K562 (cell line): ENCODE results near the gene RARA. TPM values are rescaled to one million over a fixed set of nuclear protein-coding genes. Genes with fewer than 3 reads are reported as not detected.

ENCODE experiments used
- BMI1 ChIP-seq: fragments of 150-350 bp; IDR thresholded peaks from 2 replicates; pipeline ENCODE4 v1.6.1; 2014; ENCODE audit warnings: low read length
- NBN ChIP-seq: fragments of 450-650 bp; IDR thresholded peaks from 2 replicates; pipeline ENCODE4 v1.6.1; 2016; ENCODE audit warnings: low read depth, mild to moderate bottlenecking
- RFX1 ChIP-seq: fragments of 450-650 bp; IDR thresholded peaks from 2 replicates; pipeline ENCODE4 v1.6.1; 2016; ENCODE audit warnings: mild to moderate bottlenecking, moderate library complexity
- TGIF2 ChIP-seq: sonication (generic); formaldehyde crosslinking; IDR thresholded peaks from 2 replicates; pipeline ENCODE4 v1.8.1; 2022; ENCODE audit warnings: mild to moderate bottlenecking, missing genetic modification reagents, moderate library complexity
- ZBTB7A ChIP-seq: IDR thresholded peaks from 2 replicates; pipeline ENCODE4 v1.6.1; 2011; ENCODE audit warnings: low read depth, mild to moderate bottlenecking, low read length, moderate library complexity, borderline replicate concordance; ENCODE audit not compliant: control insufficient read depth
- ZNF695 ChIP-seq: fragments of 450-650 bp; formaldehyde crosslinking; IDR thresholded peaks from 2 replicates; pipeline ENCODE4 v1.4.0; 2020; ENCODE audit warnings: mild to moderate bottlenecking, moderate library complexity
- ZNF785 ChIP-seq: fragments of 250-450 bp; sonication (Bioruptor Pico); IDR thresholded peaks from 2 replicates; pipeline ENCODE4 v1.4.0; 2020; ENCODE audit warnings: mild to moderate bottlenecking
- polyA plus RNA-seq, 8 experiments: library from polyadenylated mRNA; depleted of rRNA in 4 of 8; stranded (reverse) in 5 of 8; unstranded in 3 of 8; fragments of >200 nt; fragmentation: Nextera tagmentation in 2 of 8; fragmentation: Illumina TruSeq in 1 of 8; extraction: Ambion mirVana in 2 of 8; extraction: Trizol in 1 of 8; gene quantifications; 2 replicates each; pipeline versions ENCODE4 v1.2.1 to v1.2.3, GENCODE V29; 2011 to 2014; ENCODE audit warnings: inconsistent platforms in 1 of 8, missing spikeins in 1 of 8
- total RNA-seq, 7 experiments: library from RNA; depleted of rRNA in 6 of 7; stranded (reverse); fragments of >200 nt in 6 of 7; fragmentation: Illumina TruSeq in 2 of 7; extraction: Trizol in 2 of 7; gene quantifications; 2 replicates each; pipeline versions ENCODE4 v1.2.1 to v1.2.3, GENCODE V29; 2011 to 2021; ENCODE audit warnings: low replicate concordance in 1 of 7
- TF ChIP-seq, protein P1 (sequence below), 2 experiments: IDR thresholded peaks in 1 of 2; conservative IDR thresholded peaks in 1 of 2; 2 replicates each; pipeline ENCODE4 v1.6.1; 2016; ENCODE audit warnings: low read depth in 2 of 2, mild to moderate bottlenecking in 1 of 2, missing compliant biosample characterization in 1 of 2, missing genetic modification characterization in 1 of 2, moderate library complexity in 1 of 2
- TF ChIP-seq, protein P2 (sequence below), 2 experiments: fragments of 450-650 bp in 1 of 2; sonication (generic) in 1 of 2; formaldehyde crosslinking in 1 of 2; IDR thresholded peaks in 1 of 2; conservative IDR thresholded peaks in 1 of 2; 2 replicates each; pipeline versions ENCODE4 v1.6.1 to v1.8.1; 2016 to 2023; ENCODE audit warnings: mild to moderate bottlenecking in 2 of 2, moderate library complexity in 2 of 2, inconsistent platforms in 1 of 2, missing genetic modification reagents in 1 of 2
- TF ChIP-seq, protein P3 (sequence below): fragments of 450-650 bp; IDR thresholded peaks from 2 replicates; pipeline ENCODE4 v1.6.1; 2016

The RARA gene
- total and polyA plus RNA-seq, 9 of the 15 experiments (the other 6 are each of a cell fraction or from before 2014, with no cell fraction given): 0.10 to 28.0 (median 7.9) TPM

DNA sequence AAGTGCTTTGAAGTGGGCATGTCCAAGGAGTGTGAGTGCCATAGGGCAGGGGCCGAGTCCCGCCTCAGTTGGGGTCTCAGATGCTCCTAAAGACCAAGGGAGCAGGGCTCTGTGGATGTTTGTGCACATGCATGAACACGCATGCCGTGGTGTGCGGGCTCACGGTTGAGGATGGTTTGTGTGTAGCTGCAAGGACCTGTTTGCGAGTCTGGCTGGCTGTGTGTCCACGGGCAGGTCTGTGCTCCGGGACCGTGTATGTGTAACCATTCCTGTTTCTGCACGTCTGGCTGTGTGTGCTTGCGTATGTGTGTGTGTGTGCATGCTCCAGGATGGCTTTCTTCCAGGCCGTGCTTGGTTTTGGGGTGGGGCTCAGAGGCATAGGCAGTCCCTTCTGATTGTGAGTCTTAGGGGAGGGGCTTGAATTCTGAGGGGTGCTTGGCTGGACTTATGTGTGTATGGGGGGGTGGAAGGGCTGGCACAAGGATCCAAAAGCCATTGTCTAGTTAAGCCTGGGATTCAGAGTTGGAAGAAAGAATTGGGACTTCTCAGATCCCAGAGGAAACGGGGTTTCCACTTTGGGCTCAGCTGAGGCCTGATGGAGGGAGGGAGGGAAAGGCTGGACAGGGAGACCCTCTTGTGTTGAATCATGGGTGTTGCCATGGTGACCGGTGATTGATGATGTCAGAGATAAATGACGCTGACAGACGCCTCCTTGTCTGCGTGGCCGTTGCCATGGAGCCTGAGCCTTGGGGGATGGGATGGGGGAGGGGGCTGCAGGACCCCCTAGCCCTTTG is 41.1 kb downstream of the RARA start (continued):
- TF ChIP-seq, protein P1, sequence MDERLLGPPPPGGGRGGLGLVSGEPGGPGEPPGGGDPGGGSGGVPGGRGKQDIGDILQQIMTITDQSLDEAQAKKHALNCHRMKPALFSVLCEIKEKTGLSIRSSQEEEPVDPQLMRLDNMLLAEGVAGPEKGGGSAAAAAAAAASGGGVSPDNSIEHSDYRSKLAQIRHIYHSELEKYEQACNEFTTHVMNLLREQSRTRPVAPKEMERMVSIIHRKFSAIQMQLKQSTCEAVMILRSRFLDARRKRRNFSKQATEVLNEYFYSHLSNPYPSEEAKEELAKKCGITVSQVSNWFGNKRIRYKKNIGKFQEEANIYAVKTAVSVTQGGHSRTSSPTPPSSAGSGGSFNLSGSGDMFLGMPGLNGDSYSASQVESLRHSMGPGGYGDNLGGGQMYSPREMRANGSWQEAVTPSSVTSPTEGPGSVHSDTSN (CRISPR knock-in tag; IDR thresholded peaks at IDR 0.05; ENCODE audit: low read depth): no peak
- TF ChIP-seq, protein P1 (tag; conservative IDR thresholded peaks at IDR 0.05; ENCODE audit: low read depth): peak; percentile 90
- no peak for TF ChIP-seq TGIF2 (CRISPR knock-in tag)
- TF ChIP-seq NBN: no peak
- peak; percentile 94 for TF ChIP-seq RFX1
- no peak for TF ChIP-seq ZNF785 (CRISPR knock-in tag)
- TF ChIP-seq, protein P2, sequence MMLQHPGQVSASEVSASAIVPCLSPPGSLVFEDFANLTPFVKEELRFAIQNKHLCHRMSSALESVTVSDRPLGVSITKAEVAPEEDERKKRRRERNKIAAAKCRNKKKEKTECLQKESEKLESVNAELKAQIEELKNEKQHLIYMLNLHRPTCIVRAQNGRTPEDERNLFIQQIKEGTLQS (IDR thresholded peaks at IDR 0.05): peak; percentile 48
- TF ChIP-seq, protein P2 (CRISPR knock-in tag; conservative IDR thresholded peaks at IDR 0.05): no peak
- peak; percentile 23; the same call in 1 of the 2 replicates for TF ChIP-seq BMI1
- TF ChIP-seq, protein P3, sequence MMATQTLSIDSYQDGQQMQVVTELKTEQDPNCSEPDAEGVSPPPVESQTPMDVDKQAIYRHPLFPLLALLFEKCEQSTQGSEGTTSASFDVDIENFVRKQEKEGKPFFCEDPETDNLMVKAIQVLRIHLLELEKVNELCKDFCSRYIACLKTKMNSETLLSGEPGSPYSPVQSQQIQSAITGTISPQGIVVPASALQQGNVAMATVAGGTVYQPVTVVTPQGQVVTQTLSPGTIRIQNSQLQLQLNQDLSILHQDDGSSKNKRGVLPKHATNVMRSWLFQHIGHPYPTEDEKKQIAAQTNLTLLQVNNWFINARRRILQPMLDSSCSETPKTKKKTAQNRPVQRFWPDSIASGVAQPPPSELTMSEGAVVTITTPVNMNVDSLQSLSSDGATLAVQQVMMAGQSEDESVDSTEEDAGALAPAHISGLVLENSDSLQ: peak; percentile 90
- TF ChIP-seq ZBTB7A: 0 out of 2 replicates have a peak, but pooled peaks have one; percentile 61
- TF ChIP-seq ZNF695 (CRISPR knock-in tag): no peak
